Fibroblast of pulmonary artery (primary cell): ENCODE data around the gene TRAP1.

Experiments used
- DNase-seq: peaks from one replicate; pipeline ENCODE4 v3.0.0-alpha.2; 2010; ENCODE audit warnings: low read depth
- H3K4me3 ChIP-seq: replicated peaks from 2 replicates; pipeline ENCODE4 v1.5.1; 2011; ENCODE audit warnings: low read depth, mild to moderate bottlenecking, control low read depth, low read length, moderate library complexity
- CTCF ChIP-seq: IDR thresholded peaks from 2 replicates; pipeline ENCODE4 v1.5.1; 2011; ENCODE audit warnings: mild to moderate bottlenecking, control low read depth, low read length, inconsistent platforms; ENCODE audit errors: missing control alignments

TRAP1 gene

GRCh38 chr16:3674513-3675295, 42.6 kb downstream of the TRAP1 start:
- TF ChIP-seq CTCF, result no peak
- H3K4me3 ChIP-seq, result no peak overlapping the region
- no peak for DNase-seq

DNA sequence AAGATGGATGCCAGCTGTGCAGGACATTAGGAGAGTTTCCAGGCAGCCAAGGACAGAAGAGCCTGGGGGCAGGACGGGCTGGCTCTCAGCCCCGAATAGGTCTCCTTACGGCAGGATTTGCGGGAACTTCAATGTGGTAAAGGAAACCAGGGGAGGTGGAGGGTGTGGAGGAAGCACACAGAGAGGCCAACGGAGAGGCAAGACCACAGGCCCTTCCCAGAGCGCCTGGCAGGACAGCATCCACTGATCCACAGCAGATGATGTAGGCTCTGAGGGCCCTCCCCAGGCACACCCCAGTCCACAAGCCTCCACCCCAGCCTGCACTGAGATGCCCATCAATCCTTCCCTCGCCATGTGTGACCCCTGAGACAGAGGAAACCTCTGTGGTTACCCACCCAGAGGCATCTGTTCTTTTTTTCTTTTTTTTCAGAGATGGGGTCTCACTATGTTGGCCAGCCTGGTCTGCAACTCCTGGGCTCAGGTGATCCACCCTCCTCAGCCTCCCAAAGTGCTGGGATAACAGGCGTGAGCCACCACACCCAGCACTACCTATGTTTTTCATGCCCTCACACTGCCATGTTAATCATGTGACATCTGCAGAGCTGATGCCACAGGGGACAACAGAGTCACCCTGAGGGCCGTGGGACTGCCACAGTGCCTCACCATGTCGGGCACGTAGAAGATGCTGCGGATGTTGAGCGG, 43.5 kb downstream of the TRAP1 start:
- no peak for TF ChIP-seq CTCF
- no peak overlapping the region for H3K4me3 ChIP-seq
- no peak for DNase-seq

GRCh38 chr16:3673201-3673600, 44.1 kb downstream of the TRAP1 start:
- no peak for TF ChIP-seq CTCF
- H3K4me3 ChIP-seq, result no peak overlapping the region
- DNase-seq, result no peak

DNA sequence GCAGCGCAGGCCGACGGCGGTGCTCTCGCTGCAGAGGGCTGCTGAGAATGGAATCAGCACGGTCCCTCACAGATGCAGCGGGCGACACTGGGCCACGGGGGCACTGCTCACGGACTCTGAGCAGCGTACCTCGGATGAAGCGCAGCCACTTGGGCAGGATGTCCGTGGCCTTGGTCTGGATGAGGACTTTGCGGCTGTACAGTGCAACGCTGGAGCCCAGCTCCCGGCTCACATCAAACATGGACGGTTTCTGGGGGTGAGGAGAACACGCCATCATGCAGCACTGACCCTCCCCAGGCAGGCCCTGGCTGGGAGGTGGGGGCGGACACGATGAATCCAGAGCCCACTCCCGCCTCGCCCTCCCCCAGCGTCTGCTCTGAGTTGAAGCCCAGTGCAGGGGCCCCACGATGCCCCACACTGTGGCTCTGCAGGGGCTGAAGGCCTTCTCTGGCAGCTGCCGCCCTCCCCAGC, 44.7 kb downstream of the TRAP1 start:
- no peak for TF ChIP-seq CTCF
- H3K4me3 ChIP-seq, result no peak overlapping the region
- no peak for DNase-seq

DNA sequence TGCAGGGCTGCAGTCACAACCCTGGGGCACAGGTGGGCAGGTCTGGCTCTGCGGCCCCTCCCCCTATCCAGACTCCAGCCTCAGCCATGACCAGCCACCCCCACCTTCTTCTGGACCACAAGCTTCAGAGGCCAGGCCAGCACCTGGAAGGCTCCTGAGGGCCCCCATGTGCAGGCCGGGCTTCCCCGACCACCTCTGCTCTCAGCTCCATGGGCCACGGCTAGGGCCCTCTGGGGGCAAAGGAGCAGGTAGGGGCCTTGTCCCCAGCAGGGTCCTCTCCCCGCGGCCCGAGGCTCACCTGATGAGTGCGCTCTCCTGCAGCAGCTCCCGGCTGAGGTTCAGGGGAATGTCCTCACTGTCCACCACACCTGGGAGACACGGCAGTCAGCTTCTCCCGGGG, 45.9 kb downstream of the TRAP1 start:
- no peak for DNase-seq
- TF ChIP-seq CTCF, result no peak
- no peak overlapping the region for H3K4me3 ChIP-seq

- no peak overlapping the region for H3K4me3 ChIP-seq
- TF ChIP-seq CTCF, result no peak
- DNase-seq, result no peak
Measured at GRCh38 chr16:3670711-3671110, 46.6 kb downstream of the TRAP1 start.
